ENCODE data around the gene AGAP1.

Gene AGAP1

DNA sequence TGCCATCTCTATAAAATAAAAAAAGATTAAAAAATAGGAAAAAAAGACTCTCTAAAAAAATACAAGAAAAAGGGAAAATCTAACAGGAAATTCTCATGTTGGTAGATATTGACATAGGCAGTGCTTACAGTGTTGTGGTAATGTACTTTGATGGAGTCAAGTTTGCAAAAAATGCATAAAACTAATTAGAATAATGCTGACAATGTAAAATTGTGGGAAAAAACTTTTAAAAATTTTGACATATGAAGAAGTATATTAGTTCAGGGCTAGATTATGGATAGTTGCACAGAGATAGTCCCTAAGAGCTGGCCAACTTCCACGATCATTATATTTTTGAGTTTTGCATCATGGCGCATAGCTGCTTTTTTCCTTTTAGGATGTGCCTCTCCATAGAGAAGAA is 601.7 kb downstream of the AGAP1 start:
- H3K4me3 ChIP-seq (ENCODE audit: low read length): no peak overlapping the region
- no peaks in the 10 kb centered on the region for H3K36me3 ChIP-seq (ENCODE audit: control insufficient read depth, insufficient read depth, low read length)
- no peaks in the 10 kb centered on the region for H3K27me3 ChIP-seq (ENCODE audit: control insufficient read depth, insufficient read depth, low read length)
- no peak overlapping the region for H3K9ac ChIP-seq (ENCODE audit: low read length)
- H3K4me1 ChIP-seq (ENCODE audit: control insufficient read depth, insufficient read depth, low read length): no peaks in the 10 kb centered on the region
- H3K9me3 ChIP-seq (ENCODE audit: control insufficient read depth, low read length): no peaks in the 10 kb centered on the region

DNA sequence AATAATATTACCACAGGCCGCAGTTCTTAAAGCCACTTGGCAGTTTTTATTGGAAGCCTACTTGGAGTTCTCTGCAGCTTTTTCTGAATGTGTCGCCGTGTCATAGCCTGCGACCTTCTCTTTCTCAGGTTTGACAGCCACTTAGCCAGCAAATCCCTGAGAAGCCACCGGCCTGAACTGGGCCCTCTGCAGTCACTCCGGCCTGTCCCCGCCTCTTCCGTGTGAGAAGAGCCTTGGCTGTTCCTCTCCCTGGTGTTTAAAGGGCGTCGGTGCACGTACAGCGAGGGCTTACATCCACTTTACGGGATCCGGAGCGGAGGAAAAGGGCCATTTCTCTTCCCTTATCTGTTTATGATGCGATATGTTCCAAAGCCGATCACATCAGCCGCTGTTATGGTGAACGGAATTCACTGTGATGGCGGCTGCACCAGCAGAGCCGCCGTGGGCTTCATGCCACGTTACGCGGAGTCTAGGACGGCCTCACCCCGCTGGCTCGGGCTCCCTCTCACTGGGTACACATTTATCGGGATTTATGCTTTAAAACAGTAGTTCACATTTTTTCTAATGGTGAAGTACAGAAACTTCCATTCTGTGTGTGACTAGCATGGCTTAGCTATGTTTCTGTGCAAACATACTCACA is 607.6 kb downstream of the AGAP1 start:
- H3K4me3 ChIP-seq (ENCODE audit: low read length): no peak overlapping the region
- H3K36me3 ChIP-seq (ENCODE audit: control insufficient read depth, insufficient read depth, low read length): no peaks in the 10 kb centered on the region
- H3K27me3 ChIP-seq (ENCODE audit: control insufficient read depth, insufficient read depth, low read length): no peaks in the 10 kb centered on the region
- H3K4me1 ChIP-seq (ENCODE audit: control insufficient read depth, insufficient read depth, low read length): no peaks in the 10 kb centered on the region
- H3K9me3 ChIP-seq (ENCODE audit: control insufficient read depth, low read length): no peaks in the 10 kb centered on the region
- H3K9ac ChIP-seq (ENCODE audit: low read length): no peak overlapping the region

GRCh38 chr2:236102971-236103370 is 609.1 kb downstream of the AGAP1 start:
- no peaks in the 10 kb centered on the region for H3K4me1 ChIP-seq (ENCODE audit: control insufficient read depth, insufficient read depth, low read length)
- no peak overlapping the region for H3K9ac ChIP-seq (ENCODE audit: low read length)
- no peaks in the 10 kb centered on the region for H3K9me3 ChIP-seq (ENCODE audit: control insufficient read depth, low read length)
- H3K4me3 ChIP-seq (ENCODE audit: low read length): no peak overlapping the region
- no peaks in the 10 kb centered on the region for H3K36me3 ChIP-seq (ENCODE audit: control insufficient read depth, insufficient read depth, low read length)
- H3K27me3 ChIP-seq (ENCODE audit: control insufficient read depth, insufficient read depth, low read length): no peaks in the 10 kb centered on the region

DNA sequence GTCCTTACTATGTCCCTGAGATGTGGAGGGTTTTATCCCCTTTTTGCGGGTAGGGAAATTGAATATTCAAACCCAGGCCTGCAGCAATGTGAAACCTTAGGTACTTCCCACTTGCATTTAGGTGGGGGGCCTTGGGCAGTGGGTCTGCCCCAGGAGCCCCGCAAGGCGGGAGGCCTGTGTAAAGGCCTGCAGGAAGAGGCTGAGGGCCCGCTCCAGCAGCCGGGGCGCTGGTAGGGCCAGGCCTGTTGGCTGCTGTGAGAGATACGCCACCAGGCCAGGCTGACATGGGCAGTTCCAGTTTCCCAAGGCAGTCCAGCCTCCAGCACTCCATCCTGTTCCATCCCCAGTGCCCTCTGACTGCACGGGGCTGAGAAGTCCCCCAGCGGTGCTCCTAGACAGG is 610.1 kb downstream of the AGAP1 start:
- no peak overlapping the region for H3K9ac ChIP-seq (ENCODE audit: low read length)
- H3K4me1 ChIP-seq (ENCODE audit: control insufficient read depth, insufficient read depth, low read length): no peaks in the 10 kb centered on the region
- H3K9me3 ChIP-seq (ENCODE audit: control insufficient read depth, low read length): no peaks in the 10 kb centered on the region
- no peaks in the 10 kb centered on the region for H3K27me3 ChIP-seq (ENCODE audit: control insufficient read depth, insufficient read depth, low read length)
- no peak overlapping the region for H3K4me3 ChIP-seq (ENCODE audit: low read length)
- H3K36me3 ChIP-seq (ENCODE audit: control insufficient read depth, insufficient read depth, low read length): no peaks in the 10 kb centered on the region

DNA sequence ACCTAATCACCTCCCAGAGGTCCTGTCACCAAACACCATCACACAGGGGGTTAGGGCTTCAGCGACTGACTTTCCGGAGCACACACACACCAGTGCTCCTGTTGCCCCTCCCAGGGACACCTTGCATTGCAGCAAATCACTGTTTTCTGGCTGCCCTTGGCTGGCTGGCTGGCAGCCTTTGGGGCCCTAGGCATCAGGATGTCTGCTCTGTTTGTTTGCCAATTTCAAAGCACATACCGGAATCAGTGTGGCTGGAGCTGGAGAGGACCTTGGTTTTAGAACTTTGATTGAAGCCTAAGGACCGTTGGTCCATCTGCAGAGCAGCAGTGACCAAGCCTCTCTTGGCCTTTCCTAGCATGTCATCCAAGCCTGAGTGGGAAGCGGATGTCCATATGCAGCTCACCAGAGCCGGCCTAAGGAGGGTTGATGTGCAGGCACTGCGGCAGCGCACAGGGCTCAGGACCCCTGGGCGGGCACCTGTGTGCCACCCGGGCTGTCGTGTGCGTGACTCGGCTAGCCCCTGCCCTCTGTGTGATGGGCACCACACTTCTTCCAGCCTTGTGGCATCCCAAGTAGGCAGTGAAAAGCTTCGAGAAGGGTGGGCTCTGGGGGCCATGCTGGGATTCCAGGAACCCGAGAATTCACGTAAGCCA is 612.2 kb downstream of the AGAP1 start:
- no peaks in the 10 kb centered on the region for H3K36me3 ChIP-seq (ENCODE audit: control insufficient read depth, insufficient read depth, low read length)
- no peak overlapping the region for H3K4me3 ChIP-seq (ENCODE audit: low read length)
- no peak overlapping the region for H3K9ac ChIP-seq (ENCODE audit: low read length)
- no peaks in the 10 kb centered on the region for H3K9me3 ChIP-seq (ENCODE audit: control insufficient read depth, low read length)
- no peaks in the 10 kb centered on the region for H3K27me3 ChIP-seq (ENCODE audit: control insufficient read depth, insufficient read depth, low read length)
- H3K4me1 ChIP-seq (ENCODE audit: control insufficient read depth, insufficient read depth, low read length): no peaks in the 10 kb centered on the region

- H3K9me3 ChIP-seq (ENCODE audit: control insufficient read depth, low read length): no peaks in the 10 kb centered on the region
- no peaks in the 10 kb centered on the region for H3K27me3 ChIP-seq (ENCODE audit: control insufficient read depth, insufficient read depth, low read length)
- no peak overlapping the region for H3K4me3 ChIP-seq (ENCODE audit: low read length)
- no peaks in the 10 kb centered on the region for H3K36me3 ChIP-seq (ENCODE audit: control insufficient read depth, insufficient read depth, low read length)
- H3K4me1 ChIP-seq (ENCODE audit: control insufficient read depth, insufficient read depth, low read length): no peaks in the 10 kb centered on the region
- no peak overlapping the region for H3K9ac ChIP-seq (ENCODE audit: low read length)
Measured at GRCh38 chr2:236106761-236107160, 612.9 kb downstream of the AGAP1 start.

DNA sequence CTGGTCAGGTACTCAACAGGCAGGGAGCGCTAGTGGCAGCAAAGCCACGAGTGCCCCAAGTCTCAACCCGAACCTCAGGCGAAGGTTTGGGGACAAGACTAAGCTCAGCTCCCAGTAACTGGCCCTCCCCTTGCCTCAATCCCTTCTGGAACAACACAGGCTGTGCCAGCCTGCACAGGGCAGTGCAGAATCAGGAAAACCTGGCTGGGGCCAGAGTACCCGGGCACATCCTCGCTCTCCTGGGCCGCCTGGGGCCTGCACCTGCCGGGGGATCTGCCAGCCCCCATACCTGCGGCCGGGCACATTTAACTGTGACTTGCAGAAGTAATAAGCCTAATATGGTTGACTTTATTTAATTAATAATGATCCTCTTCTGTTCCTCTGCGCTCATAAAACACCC is 613.7 kb downstream of the AGAP1 start:
- Histone ChIP-seq H3K36me3 (ENCODE audit: control insufficient read depth, insufficient read depth, low read length) (no peaks in the 10 kb centered on the region), H3K9me3 (ENCODE audit: control insufficient read depth, low read length) (no peaks in the 10 kb centered on the region), H3K9ac (ENCODE audit: low read length) (no peak overlapping the region), H3K4me1 (ENCODE audit: control insufficient read depth, insufficient read depth, low read length) (no peaks in the 10 kb centered on the region), H3K27me3 (ENCODE audit: control insufficient read depth, insufficient read depth, low read length) (no peaks in the 10 kb centered on the region), H3K4me3 (ENCODE audit: low read length) (no peak overlapping the region)

DNA sequence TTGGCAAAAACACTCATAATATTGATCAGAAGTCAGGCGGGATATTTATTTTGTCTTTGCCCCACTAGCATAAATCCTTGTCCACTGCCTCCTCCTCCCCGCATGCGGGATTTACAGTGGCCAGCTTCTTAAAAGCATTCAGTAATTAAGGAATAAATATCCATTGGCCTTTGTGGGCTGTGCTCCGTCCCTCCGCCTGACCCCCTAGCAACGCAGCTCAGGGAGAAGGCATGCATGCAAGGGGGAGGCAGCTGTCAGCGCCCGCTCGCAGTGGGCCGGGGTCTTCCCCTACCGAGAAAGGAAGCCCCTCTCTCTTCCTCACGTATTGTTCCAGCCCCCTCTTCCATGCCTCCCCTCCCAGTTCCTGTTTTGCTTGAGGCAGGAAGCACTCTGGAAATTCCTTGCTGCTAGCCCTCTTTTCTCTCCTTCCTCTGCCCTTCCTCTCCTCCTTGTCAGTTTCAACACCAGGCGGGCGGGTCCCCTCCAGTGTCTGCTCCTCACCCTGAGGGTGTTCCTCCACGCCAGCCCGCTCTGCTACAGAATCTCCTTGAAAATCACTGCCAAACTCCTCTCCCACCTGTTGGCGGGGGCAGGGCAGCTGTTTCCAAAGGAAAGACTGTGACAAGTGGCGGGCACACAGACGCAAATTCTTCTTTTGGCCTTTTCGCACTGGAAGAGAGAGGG is 614.2 kb downstream of the AGAP1 start:
- no peaks in the 10 kb centered on the region for H3K4me1 ChIP-seq (ENCODE audit: control insufficient read depth, insufficient read depth, low read length)
- no peaks in the 10 kb centered on the region for H3K36me3 ChIP-seq (ENCODE audit: control insufficient read depth, insufficient read depth, low read length)
- no peaks in the 10 kb centered on the region for H3K9me3 ChIP-seq (ENCODE audit: control insufficient read depth, low read length)
- H3K4me3 ChIP-seq (ENCODE audit: low read length): no peak overlapping the region
- no peaks in the 10 kb centered on the region for H3K27me3 ChIP-seq (ENCODE audit: control insufficient read depth, insufficient read depth, low read length)
- no peak overlapping the region for H3K9ac ChIP-seq (ENCODE audit: low read length)

GRCh38 chr2:236109061-236109460 is 615.2 kb downstream of the AGAP1 start:
- Histone ChIP-seq H3K27me3 (ENCODE audit: control insufficient read depth, insufficient read depth, low read length) (no peaks in the 10 kb centered on the region), H3K9ac (ENCODE audit: low read length) (no peak overlapping the region), H3K4me3 (ENCODE audit: low read length) (no peak overlapping the region), H3K4me1 (ENCODE audit: control insufficient read depth, insufficient read depth, low read length) (no peaks in the 10 kb centered on the region), H3K9me3 (ENCODE audit: control insufficient read depth, low read length) (no peaks in the 10 kb centered on the region), H3K36me3 (ENCODE audit: control insufficient read depth, insufficient read depth, low read length) (no peaks in the 10 kb centered on the region)

DNA sequence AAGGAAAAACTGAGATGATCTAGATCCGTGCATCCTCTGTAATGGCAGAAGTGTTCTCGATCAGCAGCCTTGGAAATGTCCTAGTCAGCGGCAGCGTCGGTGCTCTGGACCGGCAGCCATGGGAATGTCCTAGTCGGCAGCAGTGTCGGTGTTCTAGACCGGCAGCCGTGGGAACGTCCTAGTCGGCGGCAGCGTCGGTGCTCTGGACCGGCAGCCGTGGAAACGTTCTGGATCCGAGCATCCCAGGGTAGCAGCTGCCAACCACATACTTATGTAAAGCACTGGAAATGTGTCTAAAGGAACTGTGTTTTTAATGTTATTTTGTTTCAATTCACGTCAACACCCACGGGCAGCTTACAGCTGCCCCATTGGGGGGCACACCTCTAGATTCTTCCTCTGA is 615.6 kb downstream of the AGAP1 start:
- Histone ChIP-seq H3K9me3 (ENCODE audit: control insufficient read depth, low read length) (no peaks in the 10 kb centered on the region), H3K36me3 (ENCODE audit: control insufficient read depth, insufficient read depth, low read length) (no peaks in the 10 kb centered on the region), H3K4me3 (ENCODE audit: low read length) (no peak overlapping the region), H3K27me3 (ENCODE audit: control insufficient read depth, insufficient read depth, low read length) (no peaks in the 10 kb centered on the region), H3K9ac (ENCODE audit: low read length) (no peak overlapping the region), H3K4me1 (ENCODE audit: control insufficient read depth, insufficient read depth, low read length) (no peaks in the 10 kb centered on the region)

GRCh38 chr2:236112466-236112865 is 618.6 kb downstream of the AGAP1 start:
- H3K4me1 ChIP-seq (ENCODE audit: control insufficient read depth, insufficient read depth, low read length): peaks cover 4% of the 10 kb centered on the region

GRCh38 chr2:236113425-236113824 is 619.6 kb downstream of the AGAP1 start:
- no peak overlapping the region for H3K9ac ChIP-seq (ENCODE audit: low read length)
- no peak overlapping the region for H3K4me3 ChIP-seq (ENCODE audit: low read length)
- H3K36me3 ChIP-seq (ENCODE audit: control insufficient read depth, insufficient read depth, low read length): no peaks in the 10 kb centered on the region
- H3K9me3 ChIP-seq (ENCODE audit: control insufficient read depth, low read length): no peaks in the 10 kb centered on the region
- H3K27me3 ChIP-seq (ENCODE audit: control insufficient read depth, insufficient read depth, low read length): no peaks in the 10 kb centered on the region
- peaks cover 13% of the 10 kb centered on the region for H3K4me1 ChIP-seq (ENCODE audit: control insufficient read depth, insufficient read depth, low read length)

More at GRCh38 chr2:236112466-236112865, 618.6 kb downstream of the AGAP1 start:
- H3K9ac ChIP-seq (ENCODE audit: low read length): no peak overlapping the region
- H3K36me3 ChIP-seq (ENCODE audit: control insufficient read depth, insufficient read depth, low read length): no peaks in the 10 kb centered on the region
- no peaks in the 10 kb centered on the region for H3K27me3 ChIP-seq (ENCODE audit: control insufficient read depth, insufficient read depth, low read length)
- no peak overlapping the region for H3K4me3 ChIP-seq (ENCODE audit: low read length)
- no peaks in the 10 kb centered on the region for H3K9me3 ChIP-seq (ENCODE audit: control insufficient read depth, low read length)

Measured in mucosa of stomach (tissue), 1 donor.